ENCODE results near the gene ENOX1.

Gene ENOX1

GRCh38 chr13:43614063-43614462 lies 172.7 kb downstream of the ENOX1 start:
- Histone ChIP-seq H3K9ac (ENCODE audit: low read length) (no peak overlapping the region), H2AFZ (ENCODE audit: low read depth, low read length) (no peak overlapping the region), H3K27me3 (ENCODE audit: low read depth, low read length) (no peaks in the 10 kb centered on the region), H3K4me2 (ENCODE audit: low read length) (no peak overlapping the region), H3K79me2 (ENCODE audit: low read length) (no peaks in the 10 kb centered on the region), H3K27ac (ENCODE audit: low read length) (no peak overlapping the region), H4K20me1 (ENCODE audit: insufficient read depth, low read length) (no peaks in the 10 kb centered on the region), H3K36me3 (replicated peaks; ENCODE audit: low read depth, low read length) (no peaks in the 10 kb centered on the region), H3K9me3 (ENCODE audit: insufficient read depth, low read length) (no peaks in the 10 kb centered on the region), H3K4me1 (ENCODE audit: low read length) (no peaks in the 10 kb centered on the region), H3K4me3 (ENCODE audit: low read length) (no peak overlapping the region)
- TF ChIP-seq EZH2phosphoT487 (IDR thresholded peaks at IDR 0.05; ENCODE audit: low read depth), result no peak
- no peak for TF ChIP-seq CTCF (IDR thresholded peaks at IDR 0.05; ENCODE audit: low read depth, low read length)

DNA sequence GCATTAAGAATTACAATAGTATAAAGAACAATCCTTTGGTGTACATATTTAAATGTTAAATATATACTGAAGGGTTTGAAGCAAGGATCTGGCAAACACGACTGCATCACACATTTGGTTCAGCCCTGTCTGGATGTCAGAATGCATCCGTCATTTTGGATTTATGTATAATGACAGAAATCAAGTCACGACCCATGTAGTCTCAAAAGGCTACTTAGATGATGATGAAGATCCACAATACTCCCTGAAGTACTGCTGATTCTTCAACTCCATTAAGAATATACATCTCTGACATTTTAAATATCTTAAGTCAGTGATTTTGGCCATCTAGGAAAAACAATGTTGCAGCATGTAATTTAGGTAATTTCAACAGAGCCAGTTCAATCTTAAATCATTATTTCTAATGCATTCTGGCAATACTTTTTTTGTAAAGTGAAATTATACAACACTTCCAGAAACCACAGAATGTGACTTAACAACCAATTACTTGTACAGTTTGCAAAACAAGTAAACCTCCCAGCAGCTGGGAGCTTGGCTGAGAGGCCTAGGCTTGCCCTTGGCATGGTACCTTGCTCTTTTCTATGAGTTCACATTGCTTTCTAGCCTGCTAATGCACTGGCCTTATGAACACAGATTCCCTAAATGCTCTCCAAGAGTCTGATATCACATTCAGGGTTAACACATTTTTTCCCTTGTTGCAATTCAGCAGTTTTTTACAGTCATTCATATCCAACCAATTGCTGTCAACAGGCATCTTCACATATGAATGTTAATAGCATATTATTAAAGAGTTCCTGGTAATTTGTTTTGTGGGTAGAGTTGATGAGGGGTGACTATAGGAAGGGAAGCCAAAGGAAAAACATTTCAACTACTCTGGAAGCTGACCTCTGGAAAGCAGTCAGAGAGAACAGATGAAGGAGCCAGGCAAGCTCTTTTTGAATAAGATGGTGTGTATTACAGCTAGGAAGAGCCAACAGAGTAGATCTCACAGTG lies 175.2 kb downstream of the ENOX1 start:
- TF ChIP-seq EZH2phosphoT487 (IDR thresholded peaks at IDR 0.05; ENCODE audit: low read depth) (no peak), CTCF (IDR thresholded peaks at IDR 0.05; ENCODE audit: low read depth, low read length) (no peak)
- Histone ChIP-seq H3K36me3 (replicated peaks; ENCODE audit: low read depth, low read length) (no peaks in the 10 kb centered on the region), H3K79me2 (ENCODE audit: low read length) (no peaks in the 10 kb centered on the region), H3K4me3 (ENCODE audit: low read length) (no peak overlapping the region), H2AFZ (ENCODE audit: low read depth, low read length) (no peak overlapping the region), H3K4me2 (ENCODE audit: low read length) (no peak overlapping the region), H3K4me1 (ENCODE audit: low read length) (no peaks in the 10 kb centered on the region), H3K9me3 (ENCODE audit: insufficient read depth, low read length) (no peaks in the 10 kb centered on the region), H3K27ac (ENCODE audit: low read length) (no peak overlapping the region), H4K20me1 (ENCODE audit: insufficient read depth, low read length) (no peaks in the 10 kb centered on the region), H3K27me3 (ENCODE audit: low read depth, low read length) (no peaks in the 10 kb centered on the region), H3K9ac (ENCODE audit: low read length) (no peak overlapping the region)

- H3K27me3 ChIP-seq (ENCODE audit: low read depth, low read length), result no peaks in the 10 kb centered on the region
- H2AFZ ChIP-seq (ENCODE audit: low read depth, low read length), result no peak overlapping the region
- TF ChIP-seq CTCF (IDR thresholded peaks at IDR 0.05; ENCODE audit: low read depth, low read length) (no peak), EZH2phosphoT487 (IDR thresholded peaks at IDR 0.05; ENCODE audit: low read depth) (no peak)
- H3K9me3 ChIP-seq (ENCODE audit: insufficient read depth, low read length), result peaks cover 6% of the 10 kb centered on the region; the same call in 1 of the 2 replicates
- no peak overlapping the region for H3K9ac ChIP-seq (ENCODE audit: low read length)
- no peak overlapping the region for H3K4me2 ChIP-seq (ENCODE audit: low read length)
- H3K36me3 ChIP-seq (replicated peaks; ENCODE audit: low read depth, low read length), result peaks cover 4% of the 10 kb centered on the region
- H3K79me2 ChIP-seq (ENCODE audit: low read length), result no peaks in the 10 kb centered on the region
- H4K20me1 ChIP-seq (ENCODE audit: insufficient read depth, low read length), result no peaks in the 10 kb centered on the region
- no peaks in the 10 kb centered on the region for H3K4me1 ChIP-seq (ENCODE audit: low read length)
- H3K27ac ChIP-seq (ENCODE audit: low read length), result no peak overlapping the region
- H3K4me3 ChIP-seq (ENCODE audit: low read length), result no peak overlapping the region
These were observed 178.2 kb downstream of the ENOX1 start for GRCh38 chr13:43608400-43609137.

DNA sequence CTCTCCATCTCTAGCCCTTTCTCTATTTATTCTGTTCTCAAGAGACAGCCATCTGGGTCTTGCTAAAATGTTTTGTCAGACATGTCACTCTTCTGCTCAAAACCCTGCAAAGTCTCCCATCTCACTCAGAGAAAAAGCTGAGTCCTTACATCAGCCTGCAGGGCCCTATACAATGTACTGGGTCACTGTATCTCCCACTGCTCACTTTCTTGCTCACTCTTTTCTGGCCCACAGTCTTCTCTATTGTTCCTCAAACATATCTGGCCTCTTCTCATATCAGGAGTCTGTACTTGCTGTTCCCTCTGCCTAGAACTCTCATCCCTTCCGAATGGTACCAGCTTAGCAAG lies 189.2 kb downstream of the ENOX1 start:
- no peaks in the 10 kb centered on the region for H3K79me2 ChIP-seq (ENCODE audit: low read length)
- H3K4me2 ChIP-seq (ENCODE audit: low read length), result no peak overlapping the region
- H3K4me1 ChIP-seq (ENCODE audit: low read length), result no peaks in the 10 kb centered on the region
- no peak overlapping the region for H3K9ac ChIP-seq (ENCODE audit: low read length)
- no peaks in the 10 kb centered on the region for H3K27me3 ChIP-seq (ENCODE audit: low read depth, low read length)
- H3K27ac ChIP-seq (ENCODE audit: low read length), result no peak overlapping the region
- no peaks in the 10 kb centered on the region for H4K20me1 ChIP-seq (ENCODE audit: insufficient read depth, low read length)
- no peak overlapping the region for H3K4me3 ChIP-seq (ENCODE audit: low read length)
- TF ChIP-seq EZH2phosphoT487 (IDR thresholded peaks at IDR 0.05; ENCODE audit: low read depth) (no peak), CTCF (IDR thresholded peaks at IDR 0.05; ENCODE audit: low read depth, low read length) (no peak)
- no peaks in the 10 kb centered on the region for H3K9me3 ChIP-seq (ENCODE audit: insufficient read depth, low read length)
- H2AFZ ChIP-seq (ENCODE audit: low read depth, low read length), result no peak overlapping the region
- H3K36me3 ChIP-seq (replicated peaks; ENCODE audit: low read depth, low read length), result no peaks in the 10 kb centered on the region
